AG10803 (cell line): ENCODE measurements around the gene MRPL27.

Experiments used
- DNase-seq: peaks from one replicate; pipeline ENCODE4 v3.0.0; 2010; ENCODE audit warnings: low read depth
- H3K4me3 ChIP-seq: 2 replicates; pipeline ENCODE4 v1.5.1; 2011; ENCODE audit warnings: mild to moderate bottlenecking, low read length, control low read depth
- TF ChIP-seq, protein P1 (sequence below): conservative IDR thresholded peaks from 2 replicates; pipeline ENCODE4 v1.5.1; 2011; ENCODE audit warnings: mild to moderate bottlenecking, low read length, control low read depth, inconsistent platforms

The MRPL27 gene

GRCh38 chr17:50381920-50382319 is 8.9 kb upstream of the MRPL27 start:
- TF ChIP-seq, protein P1, sequence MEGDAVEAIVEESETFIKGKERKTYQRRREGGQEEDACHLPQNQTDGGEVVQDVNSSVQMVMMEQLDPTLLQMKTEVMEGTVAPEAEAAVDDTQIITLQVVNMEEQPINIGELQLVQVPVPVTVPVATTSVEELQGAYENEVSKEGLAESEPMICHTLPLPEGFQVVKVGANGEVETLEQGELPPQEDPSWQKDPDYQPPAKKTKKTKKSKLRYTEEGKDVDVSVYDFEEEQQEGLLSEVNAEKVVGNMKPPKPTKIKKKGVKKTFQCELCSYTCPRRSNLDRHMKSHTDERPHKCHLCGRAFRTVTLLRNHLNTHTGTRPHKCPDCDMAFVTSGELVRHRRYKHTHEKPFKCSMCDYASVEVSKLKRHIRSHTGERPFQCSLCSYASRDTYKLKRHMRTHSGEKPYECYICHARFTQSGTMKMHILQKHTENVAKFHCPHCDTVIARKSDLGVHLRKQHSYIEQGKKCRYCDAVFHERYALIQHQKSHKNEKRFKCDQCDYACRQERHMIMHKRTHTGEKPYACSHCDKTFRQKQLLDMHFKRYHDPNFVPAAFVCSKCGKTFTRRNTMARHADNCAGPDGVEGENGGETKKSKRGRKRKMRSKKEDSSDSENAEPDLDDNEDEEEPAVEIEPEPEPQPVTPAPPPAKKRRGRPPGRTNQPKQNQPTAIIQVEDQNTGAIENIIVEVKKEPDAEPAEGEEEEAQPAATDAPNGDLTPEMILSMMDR, result no peak
- no peak overlapping the region for H3K4me3 ChIP-seq
- peak; percentile 35 for DNase-seq

DNA sequence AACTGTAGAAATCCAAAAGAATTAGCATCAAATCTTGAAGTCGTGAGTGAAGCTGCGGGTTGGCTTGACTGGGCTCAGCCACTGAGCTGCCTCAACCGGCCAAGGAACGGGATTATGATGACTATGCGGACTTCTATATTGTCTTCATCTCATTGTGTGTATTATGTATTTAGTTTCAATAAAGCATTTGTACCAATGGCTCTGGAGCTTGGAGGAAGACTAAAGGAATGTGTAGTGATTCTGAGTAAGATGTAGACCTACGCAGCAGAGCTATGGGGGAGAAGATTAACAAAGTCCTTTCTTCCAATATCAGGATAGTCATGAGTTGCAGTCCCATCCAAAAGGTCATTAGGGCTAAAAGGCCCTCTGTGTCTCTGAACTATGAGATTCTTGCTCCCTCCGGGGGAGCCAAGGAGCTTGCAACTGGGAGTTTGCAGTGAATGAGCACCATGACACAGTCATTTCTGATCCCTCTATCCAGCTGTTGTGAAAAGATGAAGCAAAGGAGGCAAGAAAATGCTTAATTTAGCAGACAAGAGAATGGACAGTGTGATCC is 8.4 kb upstream of the MRPL27 start:
- TF ChIP-seq, protein P1, result no peak
- no peak for DNase-seq

GRCh38 chr17:50380369-50381259 is 7.6 kb upstream of the MRPL27 start:
- no peak overlapping the region for H3K4me3 ChIP-seq
- TF ChIP-seq, protein P1, result peak; percentile 8; the same call in 1 of the 2 replicates
- no peak for DNase-seq

More for the DNA sequence above, 8.4 kb upstream of the MRPL27 start:
- no peak overlapping the region for H3K4me3 ChIP-seq

GRCh38 chr17:50379351-50380132 is 6.6 kb upstream of the MRPL27 start:
- DNase-seq, result no peak
- no peak overlapping the region for H3K4me3 ChIP-seq
- TF ChIP-seq, protein P1, result no peak

DNA sequence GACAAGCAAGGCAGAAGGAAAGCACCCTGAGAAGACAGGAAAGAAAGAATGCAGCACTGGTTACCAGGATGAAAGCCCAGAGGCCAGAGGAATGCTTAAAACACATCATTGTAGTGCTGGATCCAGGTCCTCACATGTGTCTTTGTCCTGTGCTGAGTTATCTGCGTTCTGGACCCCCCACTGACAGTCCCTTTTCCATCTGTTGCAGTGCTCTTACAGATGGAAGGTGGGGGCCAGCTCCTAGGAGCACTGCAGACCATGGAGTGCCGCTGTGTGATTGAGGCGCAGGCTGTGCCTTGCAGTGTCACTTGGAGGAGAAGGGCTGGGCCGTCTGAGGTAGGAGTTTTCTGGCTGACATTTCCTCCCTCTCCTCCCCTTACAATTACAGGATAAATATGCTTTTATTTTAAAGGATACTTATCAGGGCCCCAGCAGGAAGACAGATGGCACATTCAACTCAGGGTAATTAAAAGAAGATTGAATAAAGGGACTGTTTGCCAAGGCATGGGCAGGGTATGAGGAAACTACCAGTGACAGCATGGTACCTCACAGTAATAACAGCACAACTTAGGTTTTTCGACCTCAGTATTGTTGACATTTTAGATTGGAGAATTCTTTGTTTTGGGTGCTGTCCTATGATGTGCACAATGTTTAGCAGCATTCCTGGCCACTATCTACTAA is 3.0 kb upstream of the MRPL27 start:
- DNase-seq, result no peak
- no peak overlapping the region for H3K4me3 ChIP-seq
- TF ChIP-seq, protein P1, result no peak

DNA sequence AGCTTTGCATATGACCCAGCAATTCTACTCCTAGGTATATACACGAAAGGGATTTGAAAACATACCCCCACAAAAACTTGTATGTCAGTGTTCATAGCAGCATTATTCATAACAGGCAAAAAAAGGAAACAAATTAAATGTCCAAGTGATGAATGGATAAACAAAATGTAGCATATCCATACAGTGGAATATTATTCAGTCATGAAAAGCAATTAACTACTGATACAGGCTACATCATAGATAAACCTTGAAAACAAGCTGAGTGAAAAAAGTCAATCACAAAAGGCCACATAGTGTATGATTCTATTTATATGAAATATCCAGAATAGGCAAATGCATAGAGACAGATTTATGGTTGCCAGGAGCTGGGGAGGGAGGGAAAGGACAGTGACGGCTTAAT is 721 bp upstream of the MRPL27 start:
- TF ChIP-seq, protein P1, result no peak
- peak overlapping the region; percentile 83 for H3K4me3 ChIP-seq
- DNase-seq, result no peak
